Vagina (tissue), 2 donors: Measurements from ENCODE around the gene CEACAM6. TPM values are rescaled to one million over a fixed set of nuclear protein-coding genes. Genes with fewer than 3 reads are reported as not detected.
"Not testable (repeated sequence)": the region's sequence is repeated elsewhere in the genome, so short reads cannot be mapped to it uniquely, and the experiment has no call there.

Experiments used
- DNase-seq, 2 donors: peaks; one replicate each; pipeline ENCODE4 v3.0.0-alpha.2; 2017; ENCODE audit errors: extremely low spot score in 2 of 2
- H3K27ac ChIP-seq: fragments of 200-600 bp; sonication (generic); one replicate; pipeline ENCODE4 v1.5.1; 2019
- H3K27me3 ChIP-seq: fragments of 200-600 bp; sonication (generic); one replicate; pipeline ENCODE4 v1.5.1; 2019
- H3K36me3 ChIP-seq, 2 donors: fragments of 200-600 bp; sonication (generic); one replicate each; pipeline ENCODE4 v1.5.1; 2017 to 2019
- H3K4me1 ChIP-seq: fragments of 200-600 bp; sonication (generic); one replicate; pipeline ENCODE4 v1.5.1; 2019
- H3K4me3 ChIP-seq, 2 donors: fragments of 200-600 bp; sonication (generic); 1 replicate in 1 of 2; 2 replicates in 1 of 2; pipeline ENCODE4 v1.5.1; 2016 to 2019
- H3K9me3 ChIP-seq: fragments of 200-600 bp; sonication (generic); one replicate; pipeline ENCODE4 v1.5.1; 2019
- CTCF ChIP-seq, 3 experiments: fragments of 450-650 bp in 2 of 3; fragments of 200-600 bp in 1 of 3; sonication (generic) in 1 of 3; IDR thresholded peaks; one replicate each; pipeline ENCODE4 v1.5.1; 2017 to 2019; ENCODE audit warnings: antibody characterized with exemption in 3 of 3, mild to moderate bottlenecking in 2 of 3, moderate library complexity in 2 of 3
- POLR2A ChIP-seq, 2 donors: fragments of 450-650 bp; IDR thresholded peaks; one replicate each; pipeline ENCODE4 v1.6.1; 2017; ENCODE audit warnings: antibody characterized with exemption in 2 of 2, mild to moderate bottlenecking in 2 of 2, moderate library complexity in 2 of 2
- POLR2AphosphoS5 ChIP-seq, 2 donors: sonication (generic); formaldehyde crosslinking; IDR thresholded peaks; one replicate each; pipeline ENCODE4 v1.9.0; 2017; ENCODE audit warnings: antibody characterized with exemption in 2 of 2, mild to moderate bottlenecking in 2 of 2, low read depth in 1 of 2; ENCODE audit not compliant: insufficient read depth in 1 of 2
- intact Hi-C: fragments of 100-400 bp; cut with DNase I; formaldehyde crosslinking; loops from one replicate; pipeline ENCODE4 v1.15.1; 2023
- total RNA-seq: library from RNA; depleted of rRNA; stranded (reverse); fragments of >200 nt; gene quantifications from one replicate; pipeline ENCODE4 v1.2.3, GENCODE V29; 2016

Gene CEACAM6
- total RNA-seq, 1 donor from 2014 or later, result 6.9 TPM

GRCh38 chr19:41758846-41759245 is 3.5 kb downstream of the CEACAM6 start:
- Histone ChIP-seq H3K4me1 (no peaks in the 10 kb centered on the region), H3K4me3 (no peak overlapping the region), H3K27me3 (no peaks in the 10 kb centered on the region), H3K27ac (no peak overlapping the region), H3K36me3 (no peaks in the 10 kb centered on the region), H3K9me3 (no peaks in the 10 kb centered on the region)
- TF ChIP-seq CTCF (IDR thresholded peaks at IDR 0.05), result no peak
- no peak for TF ChIP-seq POLR2AphosphoS5 (IDR thresholded peaks at IDR 0.05; ENCODE audit: insufficient read depth in 1 of 2, low read depth in 1 of 2)
- TF ChIP-seq POLR2A (IDR thresholded peaks at IDR 0.05), result no peak
- DNase-seq, result no peak
- intact Hi-C loops, result no loop called here

GRCh38 chr19:41767115-41767514 is 11.8 kb downstream of the CEACAM6 start:
- no peak overlapping the region for H3K4me3 ChIP-seq
- no peak overlapping the region for H3K27ac ChIP-seq
- intact Hi-C loops, result no loop called here
- no peaks in the 10 kb centered on the region for H3K27me3 ChIP-seq
- no peak for TF ChIP-seq POLR2AphosphoS5 (IDR thresholded peaks at IDR 0.05; ENCODE audit: insufficient read depth in 1 of 2, low read depth in 1 of 2)
- no peak for TF ChIP-seq CTCF (IDR thresholded peaks at IDR 0.05)
- TF ChIP-seq POLR2A (IDR thresholded peaks at IDR 0.05), result no peak
- no peaks in the 10 kb centered on the region for H3K9me3 ChIP-seq
- no peak for DNase-seq
- H3K36me3 ChIP-seq, result no peaks in the 10 kb centered on the region
- H3K4me1 ChIP-seq, result no peaks in the 10 kb centered on the region

- DNase-seq, H3K27ac ChIP-seq, H3K9me3 ChIP-seq, H3K4me1 ChIP-seq, intact Hi-C loops, H3K27me3 ChIP-seq, H3K4me3 ChIP-seq, H3K36me3 ChIP-seq: not testable (repeated sequence)
Observed at GRCh38 chr19:41768105-41768504, 12.8 kb downstream of the CEACAM6 start.

- DNase-seq, result no peak
- H3K9me3 ChIP-seq, result no peaks in the 10 kb centered on the region
- no peak overlapping the region for H3K27ac ChIP-seq
- no peak overlapping the region for H3K4me3 ChIP-seq
- no peaks in the 10 kb centered on the region for H3K27me3 ChIP-seq
- intact Hi-C loops, result no loop called here
- H3K36me3 ChIP-seq, result no peaks in the 10 kb centered on the region
- TF ChIP-seq CTCF (IDR thresholded peaks at IDR 0.05) (no peak), POLR2A (IDR thresholded peaks at IDR 0.05) (no peak), POLR2AphosphoS5 (IDR thresholded peaks at IDR 0.05; ENCODE audit: insufficient read depth in 1 of 2, low read depth in 1 of 2) (no peak)
- H3K4me1 ChIP-seq, result no peaks in the 10 kb centered on the region
Observed at GRCh38 chr19:41769608-41770007, 14.3 kb downstream of the CEACAM6 start.

- no peaks in the 10 kb centered on the region for H3K9me3 ChIP-seq
- no peaks in the 10 kb centered on the region for H3K27me3 ChIP-seq
- H3K4me3 ChIP-seq, result no peak overlapping the region
- intact Hi-C loops, result no loop called here
- no peaks in the 10 kb centered on the region for H3K4me1 ChIP-seq
- H3K36me3 ChIP-seq, result no peaks in the 10 kb centered on the region
- no peak overlapping the region for H3K27ac ChIP-seq
- TF ChIP-seq CTCF (IDR thresholded peaks at IDR 0.05) (no peak), POLR2A (IDR thresholded peaks at IDR 0.05) (no peak), POLR2AphosphoS5 (IDR thresholded peaks at IDR 0.05; ENCODE audit: insufficient read depth in 1 of 2, low read depth in 1 of 2) (no peak)
- DNase-seq, result no peak
Observed at GRCh38 chr19:41771410-41771809, 16.1 kb downstream of the CEACAM6 start.

- H3K4me3 ChIP-seq, result no peak overlapping the region
- intact Hi-C loops, result no loop called here
- no peaks in the 10 kb centered on the region for H3K36me3 ChIP-seq
- no peak for DNase-seq
- H3K4me1 ChIP-seq, result no peaks in the 10 kb centered on the region
- H3K27ac ChIP-seq, result no peak overlapping the region
- TF ChIP-seq POLR2A (IDR thresholded peaks at IDR 0.05) (no peak), CTCF (IDR thresholded peaks at IDR 0.05) (no peak), POLR2AphosphoS5 (IDR thresholded peaks at IDR 0.05; ENCODE audit: insufficient read depth in 1 of 2, low read depth in 1 of 2) (peak in 1 of 2 donors; percentile 46)
- no peaks in the 10 kb centered on the region for H3K9me3 ChIP-seq
- no peaks in the 10 kb centered on the region for H3K27me3 ChIP-seq
Observed at GRCh38 chr19:41774515-41774980, 19.2 kb downstream of the CEACAM6 start.
